ENCODE data around the gene HSCB. TPM values are rescaled to one million over a fixed set of nuclear protein-coding genes. Genes with fewer than 3 reads are reported as not detected.

Gene HSCB
- total and polyA plus RNA-seq, 2 of the 4 experiments (the other 2 are of a cell fraction): 5.4 to 13.2 TPM

GRCh38 chr22:28741200-28741784 is 547 bp upstream of the HSCB start:
- Histone ChIP-seq H3K4me1 (ENCODE audit: control insufficient read depth, insufficient read depth, low read length) (peaks cover 2% of the 10 kb centered on the region; the same call in 1 of the 2 replicates), H3K4me3 (ENCODE audit: insufficient read depth, low read depth, low read length) (peak overlapping the region; percentile 73), H3K4me2 (ENCODE audit: low read depth, low read length) (peak overlapping the region; percentile 76), H2BK15ac (ENCODE audit: low read depth, low read length) (peak overlapping the region; percentile 2; the same call in 1 of the 3 replicates), H3K23ac (ENCODE audit: low read depth, low read length) (peak overlapping the region; percentile 38; the same call in 1 of the 2 replicates), H2AK5ac (ENCODE audit: low read depth, low read length) (0 out of 2 replicates have a peak overlapping the region, but pooled peaks have one; percentile 84), H3K9me3 (ENCODE audit: control insufficient read depth, insufficient read depth, low read length) (no peaks in the 10 kb centered on the region), H3K79me1 (ENCODE audit: low read depth in 1 of 2, low read length in 2 of 2) (peaks cover 24 to 39% of the 10 kb centered on the region in 2 experiments), H3K27ac (ENCODE audit: insufficient read depth, low read length) (peak overlapping the region; percentile 11; the same call in 1 of the 2 replicates), H3K9me1 (ENCODE audit: insufficient read depth, low read length) (peaks cover 6% of the 10 kb centered on the region), H3K4ac (ENCODE audit: low read depth, low read length) (peak overlapping the region; percentile 39), H3K27me3 (ENCODE audit: control insufficient read depth, insufficient read depth, low read length) (no peaks in the 10 kb centered on the region), H3K56ac (ENCODE audit: extremely low read depth, insufficient read depth, low read length) (0 out of 2 replicates have a peak overlapping the region, but pooled peaks have one; percentile 7), H2BK120ac (ENCODE audit: low read depth, low read length) (peak overlapping the region; percentile 21), H3K9ac (ENCODE audit: low read depth, low read length) (peak overlapping the region; percentile 31; the same call in 1 of the 2 replicates), H4K8ac (ENCODE audit: low read depth in 2 of 2, low read length in 2 of 2) (peak overlapping the region; percentile 0 to 70; a peak in 1 of 4 replicates), H2BK5ac (ENCODE audit: low read depth, low read length, poor library complexity, severe bottlenecking) (no peak overlapping the region), H2BK20ac (ENCODE audit: low read depth, low read length) (no peak overlapping the region; the same call in 1 of the 2 replicates), H2AK9ac (replicated peaks; ENCODE audit: low read depth, low read length, poor library complexity) (peak overlapping the region; percentile 45), H4K91ac (ENCODE audit: insufficient read depth, low read depth, low read length) (peak overlapping the region; percentile 43), H3K14ac (replicated peaks; ENCODE audit: low read depth, low read length) (peak overlapping the region; percentile 11), H4K5ac (ENCODE audit: low read depth, low read length) (no peak overlapping the region), H3K18ac (ENCODE audit: low read depth, low read length) (no peak overlapping the region), H2AFZ (replicated peaks; ENCODE audit: low read length, poor library complexity) (peak overlapping the region; percentile 93), H4K20me1 (ENCODE audit: insufficient read depth, low read length) (no peaks in the 10 kb centered on the region), H3K36me3 (ENCODE audit: control insufficient read depth, insufficient read depth, low read length) (peaks cover 9% of the 10 kb centered on the region)
- 57% methylated on average over 1 of the region's 18 CpGs; no CpG with 5 or more reads in 1 of the 2 experiments for WGBS, 2 experiments (ENCODE audit: extremely low coverage in 2 of 2, insufficient read length in 1 of 2)
- ChIA-PET POLR2A (ENCODE audit: unreplicated experiment) (no interaction called here), CTCF (interaction anchor here (1.2 kb wide), 1 partner anchor 9 kb away, joined by 5 read pairs; no protein-coding TSS in a partner anchor)
- in situ Hi-C loops (cut with MboI; ENCODE audit: low sequenced_read_pairs): no loop called here
- TF ChIP-seq CEBPB (IDR thresholded peaks at IDR 0.05; ENCODE audit: low read depth, low read length): no peak
- no peak for TF ChIP-seq RCOR1 (IDR thresholded peaks at IDR 0.05; ENCODE audit: insufficient replicate concordance, low read length)
- TF ChIP-seq POLR2A (IDR thresholded peaks at IDR 0.05; ENCODE audit: low read depth, low read length): no peak
- no peak for TF ChIP-seq MAFK (IDR thresholded peaks at IDR 0.05; ENCODE audit: low read depth, low read length)
- no peak for TF ChIP-seq FOS (IDR thresholded peaks at IDR 0.05; ENCODE audit: low read depth, low read length)
- TF ChIP-seq MAZ (IDR thresholded peaks at IDR 0.05; ENCODE audit: borderline replicate concordance, low read depth, low read length): no peak
- TF ChIP-seq, protein P1, sequence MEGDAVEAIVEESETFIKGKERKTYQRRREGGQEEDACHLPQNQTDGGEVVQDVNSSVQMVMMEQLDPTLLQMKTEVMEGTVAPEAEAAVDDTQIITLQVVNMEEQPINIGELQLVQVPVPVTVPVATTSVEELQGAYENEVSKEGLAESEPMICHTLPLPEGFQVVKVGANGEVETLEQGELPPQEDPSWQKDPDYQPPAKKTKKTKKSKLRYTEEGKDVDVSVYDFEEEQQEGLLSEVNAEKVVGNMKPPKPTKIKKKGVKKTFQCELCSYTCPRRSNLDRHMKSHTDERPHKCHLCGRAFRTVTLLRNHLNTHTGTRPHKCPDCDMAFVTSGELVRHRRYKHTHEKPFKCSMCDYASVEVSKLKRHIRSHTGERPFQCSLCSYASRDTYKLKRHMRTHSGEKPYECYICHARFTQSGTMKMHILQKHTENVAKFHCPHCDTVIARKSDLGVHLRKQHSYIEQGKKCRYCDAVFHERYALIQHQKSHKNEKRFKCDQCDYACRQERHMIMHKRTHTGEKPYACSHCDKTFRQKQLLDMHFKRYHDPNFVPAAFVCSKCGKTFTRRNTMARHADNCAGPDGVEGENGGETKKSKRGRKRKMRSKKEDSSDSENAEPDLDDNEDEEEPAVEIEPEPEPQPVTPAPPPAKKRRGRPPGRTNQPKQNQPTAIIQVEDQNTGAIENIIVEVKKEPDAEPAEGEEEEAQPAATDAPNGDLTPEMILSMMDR (conservative IDR thresholded peaks at IDR 0.05; ENCODE audit: low read depth, low read length): no peak
- TF ChIP-seq NFE2L2 (IDR thresholded peaks at IDR 0.05; ENCODE audit: low read depth, low read length): no peak
- no peak for TF ChIP-seq RFX5 (IDR thresholded peaks at IDR 0.05; ENCODE audit: low read depth, low read length)
- no peak for TF ChIP-seq BHLHE40 (IDR thresholded peaks at IDR 0.05; ENCODE audit: low read depth, low read length)
- TF ChIP-seq CHD1 (IDR thresholded peaks at IDR 0.05; ENCODE audit: low read depth, low read length): no peak
- TF ChIP-seq RAD21 (IDR thresholded peaks at IDR 0.05; ENCODE audit: low read length): no peak
- no peak for TF ChIP-seq MXI1 (IDR thresholded peaks at IDR 0.05; ENCODE audit: borderline replicate concordance, low read depth, low read length)
- no peak for TF ChIP-seq SMC3 (IDR thresholded peaks at IDR 0.05; ENCODE audit: low read depth, low read length)
- dilution Hi-C loops (cut with HindIII; ENCODE audit: low sequenced_read_pairs, unreplicated experiment): no loop called here
- DNase-seq (no peak), ATAC-seq (ENCODE audit: low read depth) (no peak)
- BruUV-seq (replicated peaks): TSS peak; percentile 51
- intact Hi-C loops (cut with micrococcal nuclease): no loop called here
